ENCODE measurements around the gene EPB41L5. TPM values are rescaled to one million over a fixed set of nuclear protein-coding genes. Genes with fewer than 3 reads are reported as not detected.

Gene EPB41L5
- total RNA-seq, 1 experiment from 2014 or later, result 34.9 TPM

- Mint-ChIP-seq H3K4me1 (peaks cover 5% of the 10 kb centered on the region; the same call in 1 of the 2 replicates), H3K4me3 (no peak overlapping the region), H3K36me3 (no peaks in the 10 kb centered on the region), H3K27ac (no peak overlapping the region), H3K9me3 (no peaks in the 10 kb centered on the region), H3K27me3 (ENCODE audit: low read depth) (no peaks in the 10 kb centered on the region)
- DNase-seq (ENCODE audit: low spot score), result no peak
- no peak for ATAC-seq
- CTCF ChIA-PET, result interaction anchor here (1.2 kb wide), 1 partner anchor 34 kb away, joined by 3 read pairs; no protein-coding TSS in a partner anchor
- POLR2A ChIA-PET, result no interaction called here
- TF ChIP-seq EMX1 (CRISPR knock-in tag; IDR thresholded peaks at IDR 0.05) (no peak), ZBTB21 (CRISPR knock-in tag; IDR thresholded peaks at IDR 0.05; ENCODE audit: borderline replicate concordance) (no peak), SMAD4 (CRISPR knock-in tag; IDR thresholded peaks at IDR 0.05) (no peak), GTF2I (CRISPR knock-in tag; conservative IDR thresholded peaks at IDR 0.05) (no peak), SOX15 (CRISPR knock-in tag; IDR thresholded peaks at IDR 0.05) (no peak), ZNF396 (CRISPR knock-in tag; IDR thresholded peaks at IDR 0.05; ENCODE audit: borderline replicate concordance) (no peak), ELF4 (CRISPR knock-in tag; IDR thresholded peaks at IDR 0.05; ENCODE audit: low read depth) (no peak)
- TF ChIP-seq, protein P1, sequence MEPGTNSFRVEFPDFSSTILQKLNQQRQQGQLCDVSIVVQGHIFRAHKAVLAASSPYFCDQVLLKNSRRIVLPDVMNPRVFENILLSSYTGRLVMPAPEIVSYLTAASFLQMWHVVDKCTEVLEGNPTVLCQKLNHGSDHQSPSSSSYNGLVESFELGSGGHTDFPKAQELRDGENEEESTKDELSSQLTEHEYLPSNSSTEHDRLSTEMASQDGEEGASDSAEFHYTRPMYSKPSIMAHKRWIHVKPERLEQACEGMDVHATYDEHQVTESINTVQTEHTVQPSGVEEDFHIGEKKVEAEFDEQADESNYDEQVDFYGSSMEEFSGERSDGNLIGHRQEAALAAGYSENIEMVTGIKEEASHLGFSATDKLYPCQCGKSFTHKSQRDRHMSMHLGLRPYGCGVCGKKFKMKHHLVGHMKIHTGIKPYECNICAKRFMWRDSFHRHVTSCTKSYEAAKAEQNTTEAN (CRISPR knock-in tag; IDR thresholded peaks at IDR 0.05), result no peak
Measured at GRCh38 chr2:120140866-120141265, 128.0 kb downstream of the EPB41L5 start.

DNA sequence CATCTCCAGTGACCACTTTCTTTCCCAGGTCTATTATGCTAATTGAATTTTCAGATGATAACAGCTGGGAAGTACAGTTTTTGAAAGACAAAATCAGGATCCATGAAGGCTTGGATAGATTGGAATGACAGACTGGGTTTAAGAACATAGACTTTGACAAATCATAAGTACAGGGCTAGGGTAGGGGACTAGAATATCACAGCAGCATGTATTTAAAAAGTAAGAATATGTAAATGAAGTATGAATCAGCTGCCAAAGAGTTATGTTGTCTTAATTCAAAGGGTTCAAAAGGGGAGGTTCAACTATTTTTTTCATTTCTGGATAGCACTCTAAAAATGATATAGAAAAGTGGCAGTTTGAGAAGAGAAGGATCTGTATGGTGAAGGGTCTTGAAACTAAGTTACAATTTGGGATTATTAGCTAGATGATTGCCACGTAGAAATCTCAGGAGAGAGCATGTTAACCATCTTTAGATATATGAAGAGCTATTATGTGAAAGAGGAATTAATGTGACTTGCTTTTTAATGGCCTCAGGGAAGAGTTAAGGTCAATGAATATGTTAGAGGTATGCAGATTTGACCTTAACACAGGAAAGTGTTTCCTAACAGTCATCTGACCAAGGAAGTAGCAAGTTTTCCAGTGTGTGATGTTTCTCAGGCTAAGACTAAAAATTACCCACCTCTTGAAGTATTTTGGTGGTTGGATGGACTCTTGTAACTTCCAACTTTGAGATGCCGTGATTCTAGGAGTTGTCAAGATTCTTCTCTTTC is 128.6 kb downstream of the EPB41L5 start:
- no peak overlapping the region for H3K4me3 Mint-ChIP-seq
- peaks cover under 1% of the 10 kb centered on the region; the same call in 1 of the 2 replicates for H3K36me3 Mint-ChIP-seq
- DNase-seq (ENCODE audit: low spot score) (no peak), ATAC-seq (no peak)
- H3K4me1 Mint-ChIP-seq, result peaks cover 5% of the 10 kb centered on the region; the same call in 1 of the 2 replicates
- H3K27ac Mint-ChIP-seq, result no peak overlapping the region
- no peaks in the 10 kb centered on the region for H3K9me3 Mint-ChIP-seq
- ChIA-PET CTCF (interaction anchor here (1.2 kb wide), 1 partner anchor 33 kb away, joined by 3 read pairs; no protein-coding TSS in a partner anchor), POLR2A (no interaction called here)
- no peaks in the 10 kb centered on the region for H3K27me3 Mint-ChIP-seq (ENCODE audit: low read depth)
- no peak for TF ChIP-seq OVOL2 (CRISPR knock-in tag; IDR thresholded peaks at IDR 0.05; ENCODE audit: borderline replicate concordance)

GRCh38 chr2:120142528-120143219 is 129.8 kb downstream of the EPB41L5 start:
- DNase-seq (ENCODE audit: low spot score), result no peak
- CTCF ChIA-PET, result interaction anchor here (1.2 kb wide), 1 partner anchor 32 kb away, joined by 5 read pairs; no protein-coding TSS in a partner anchor
- POLR2A ChIA-PET, result no interaction called here

GRCh38 chr2:120148229-120148628 is 135.4 kb downstream of the EPB41L5 start:
- DNase-seq (ENCODE audit: low spot score) (no peak), ATAC-seq (no peak)
- peaks cover 50% of the 10 kb centered on the region for H3K36me3 Mint-ChIP-seq
- no peak overlapping the region for H3K4me3 Mint-ChIP-seq
- TF ChIP-seq IRF2 (CRISPR knock-in tag; IDR thresholded peaks at IDR 0.05; ENCODE audit: borderline replicate concordance, low read depth) (no peak), EMX1 (CRISPR knock-in tag; IDR thresholded peaks at IDR 0.05) (no peak), TEAD4 (CRISPR knock-in tag; IDR thresholded peaks at IDR 0.05) (no peak)
- TF ChIP-seq, protein P2, sequence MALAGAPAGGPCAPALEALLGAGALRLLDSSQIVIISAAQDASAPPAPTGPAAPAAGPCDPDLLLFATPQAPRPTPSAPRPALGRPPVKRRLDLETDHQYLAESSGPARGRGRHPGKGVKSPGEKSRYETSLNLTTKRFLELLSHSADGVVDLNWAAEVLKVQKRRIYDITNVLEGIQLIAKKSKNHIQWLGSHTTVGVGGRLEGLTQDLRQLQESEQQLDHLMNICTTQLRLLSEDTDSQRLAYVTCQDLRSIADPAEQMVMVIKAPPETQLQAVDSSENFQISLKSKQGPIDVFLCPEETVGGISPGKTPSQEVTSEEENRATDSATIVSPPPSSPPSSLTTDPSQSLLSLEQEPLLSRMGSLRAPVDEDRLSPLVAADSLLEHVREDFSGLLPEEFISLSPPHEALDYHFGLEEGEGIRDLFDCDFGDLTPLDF (CRISPR knock-in tag; IDR thresholded peaks at IDR 0.05), result no peak
- H3K9me3 Mint-ChIP-seq, result peaks cover 38% of the 10 kb centered on the region
- no peak overlapping the region for H3K27ac Mint-ChIP-seq
- POLR2A ChIA-PET, result no interaction called here
- CTCF ChIA-PET, result no interaction called here
- no peaks in the 10 kb centered on the region for H3K4me1 Mint-ChIP-seq
- no peaks in the 10 kb centered on the region for H3K27me3 Mint-ChIP-seq (ENCODE audit: low read depth)

More at GRCh38 chr2:120142528-120143219, 129.8 kb downstream of the EPB41L5 start:
- TF ChIP-seq ZBTB21 (CRISPR knock-in tag; IDR thresholded peaks at IDR 0.05; ENCODE audit: borderline replicate concordance), result no peak
- TF ChIP-seq, protein P3, sequence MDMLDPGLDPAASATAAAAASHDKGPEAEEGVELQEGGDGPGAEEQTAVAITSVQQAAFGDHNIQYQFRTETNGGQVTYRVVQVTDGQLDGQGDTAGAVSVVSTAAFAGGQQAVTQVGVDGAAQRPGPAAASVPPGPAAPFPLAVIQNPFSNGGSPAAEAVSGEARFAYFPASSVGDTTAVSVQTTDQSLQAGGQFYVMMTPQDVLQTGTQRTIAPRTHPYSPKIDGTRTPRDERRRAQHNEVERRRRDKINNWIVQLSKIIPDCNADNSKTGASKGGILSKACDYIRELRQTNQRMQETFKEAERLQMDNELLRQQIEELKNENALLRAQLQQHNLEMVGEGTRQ (CRISPR knock-in tag; IDR thresholded peaks at IDR 0.05), result no peak
- TF ChIP-seq FOXK1 (CRISPR knock-in tag; IDR thresholded peaks at IDR 0.05), result no peak
- TF ChIP-seq PRRX2 (CRISPR knock-in tag; IDR thresholded peaks at IDR 0.05), result no peak
- TF ChIP-seq, protein P4, sequence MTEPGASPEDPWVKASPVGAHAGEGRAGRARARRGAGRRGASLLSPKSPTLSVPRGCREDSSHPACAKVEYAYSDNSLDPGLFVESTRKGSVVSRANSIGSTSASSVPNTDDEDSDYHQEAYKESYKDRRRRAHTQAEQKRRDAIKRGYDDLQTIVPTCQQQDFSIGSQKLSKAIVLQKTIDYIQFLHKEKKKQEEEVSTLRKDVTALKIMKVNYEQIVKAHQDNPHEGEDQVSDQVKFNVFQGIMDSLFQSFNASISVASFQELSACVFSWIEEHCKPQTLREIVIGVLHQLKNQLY (CRISPR knock-in tag; IDR thresholded peaks at IDR 0.05), result no peak
- H3K4me1 Mint-ChIP-seq, result peaks cover 5% of the 10 kb centered on the region; the same call in 1 of the 2 replicates
- peaks cover 4% of the 10 kb centered on the region for H3K36me3 Mint-ChIP-seq
- ATAC-seq, result no peak
- no peak overlapping the region for H3K4me3 Mint-ChIP-seq
- no peak overlapping the region for H3K27ac Mint-ChIP-seq
- H3K27me3 Mint-ChIP-seq (ENCODE audit: low read depth), result no peaks in the 10 kb centered on the region
- H3K9me3 Mint-ChIP-seq, result no peaks in the 10 kb centered on the region
